GM21529 (cell line): ENCODE measurements around the gene C22orf23.

Experiments used
- ATAC-seq: cut with Tn5 transposase; IDR thresholded peaks from one replicate; pipeline ENCODE4 v1.9.1; 2021; ENCODE audit not compliant: unreplicated experiment

C22orf23 gene

DNA sequence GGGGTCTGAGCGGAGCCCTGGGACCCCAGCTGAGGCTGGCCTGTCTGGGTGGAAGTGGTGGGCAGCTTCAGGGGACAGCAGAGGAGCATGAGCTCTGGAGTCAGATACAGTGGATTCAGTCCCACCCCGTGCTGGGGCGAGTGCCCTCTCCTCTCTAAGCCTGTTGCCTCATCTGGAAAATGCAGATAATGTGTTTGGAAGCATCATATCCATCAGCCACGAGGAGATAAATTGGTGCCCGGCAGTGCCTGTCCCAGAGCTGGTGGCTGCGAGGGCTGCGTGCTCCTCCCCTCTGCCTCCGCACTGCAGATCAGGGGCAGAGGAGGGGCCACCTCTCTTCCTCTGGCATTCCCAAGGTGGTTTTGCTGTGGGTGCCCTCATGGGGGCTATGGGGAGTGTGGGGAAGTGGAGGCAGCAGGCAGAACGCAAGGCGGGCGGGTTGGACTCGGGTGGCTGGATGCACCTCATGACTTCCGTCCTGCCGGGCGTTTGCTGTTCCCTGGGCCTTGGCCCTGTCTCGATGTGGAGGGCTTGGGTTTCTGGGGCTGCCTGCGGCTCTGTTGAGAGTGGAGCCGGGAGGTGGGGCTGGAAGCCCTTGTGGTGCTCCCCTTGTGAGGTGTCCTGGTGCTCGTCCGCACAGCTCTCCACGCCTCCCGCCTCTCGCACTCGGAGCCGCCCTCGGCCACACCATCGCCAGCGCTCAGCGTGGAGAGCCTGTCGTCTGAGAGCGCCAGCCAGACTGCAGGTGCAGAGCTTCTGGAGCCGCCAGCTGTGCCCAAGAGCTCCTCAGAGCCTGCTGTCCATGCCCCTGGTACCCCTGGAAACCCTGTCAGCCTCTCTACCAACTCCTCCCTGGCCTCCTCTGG is 26.4 kb downstream of the C22orf23 start:
- ATAC-seq = no peak

GRCh38 chr22:37926358-37926757 is 27.0 kb downstream of the C22orf23 start:
- ATAC-seq = no peak

- no peak for ATAC-seq
Observed at GRCh38 chr22:37925767-37926166, 27.6 kb downstream of the C22orf23 start.

GRCh38 chr22:37925330-37925729 is 28.1 kb downstream of the C22orf23 start:
- no peak for ATAC-seq

- ATAC-seq = no peak
Observed at GRCh38 chr22:37924386-37925065, 28.9 kb downstream of the C22orf23 start.

GRCh38 chr22:37923927-37924326 is 29.5 kb downstream of the C22orf23 start:
- ATAC-seq = no peak

- ATAC-seq = no peak
Observed at GRCh38 chr22:37922191-37922590, 31.2 kb downstream of the C22orf23 start.

DNA sequence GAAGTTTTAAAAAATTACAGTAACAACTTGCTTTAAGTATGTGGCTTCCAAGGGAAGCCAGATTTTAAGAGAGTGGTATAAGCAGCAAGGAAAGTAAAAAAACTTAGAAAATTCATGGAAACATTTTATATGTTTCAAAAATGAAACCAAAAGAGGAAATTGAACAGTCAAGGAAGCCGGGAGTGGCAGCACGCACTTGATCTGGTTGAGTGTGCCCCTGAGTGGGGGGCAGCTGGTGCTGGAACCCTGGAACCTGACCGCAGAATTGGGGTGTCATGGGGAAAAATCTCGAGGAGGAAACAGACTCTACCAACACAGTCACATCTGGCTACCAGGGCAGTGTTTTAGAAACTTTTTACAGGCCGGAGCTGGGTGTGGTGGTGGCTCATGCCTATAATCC is 33.3 kb downstream of the C22orf23 start:
- ATAC-seq = no peak

DNA sequence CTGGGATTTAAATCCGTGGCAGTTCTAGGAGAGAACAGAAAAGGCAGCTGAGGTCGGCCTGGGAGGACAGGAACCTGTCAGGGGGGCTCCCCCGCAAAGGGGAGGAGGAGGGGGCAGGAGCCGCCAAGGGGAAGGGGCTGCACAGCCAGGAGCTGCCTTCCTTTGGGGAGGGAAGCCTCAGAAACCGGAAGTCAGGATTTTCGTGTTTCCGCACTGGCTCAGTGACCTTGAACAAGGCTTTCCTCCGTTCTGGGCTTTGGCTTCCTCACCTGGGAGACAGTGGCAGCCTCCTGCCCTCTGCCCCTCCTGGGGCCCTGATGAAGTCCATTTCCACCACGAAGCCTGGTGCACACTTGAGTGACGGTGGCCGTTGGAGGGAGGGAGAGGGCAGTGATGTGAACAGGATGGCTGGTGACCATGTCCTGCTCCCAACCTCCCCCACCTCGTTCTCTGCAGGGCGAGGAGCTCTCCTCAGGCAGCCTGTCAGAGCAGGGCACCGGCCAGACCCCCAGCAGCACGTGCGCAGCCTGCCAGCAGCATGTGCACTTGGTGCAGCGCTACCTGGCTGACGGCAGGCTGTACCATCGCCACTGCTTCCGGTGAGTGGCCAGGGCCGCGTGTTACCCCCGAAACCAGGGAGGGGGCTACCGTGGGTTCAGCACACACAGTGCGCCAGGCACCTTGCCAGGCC is 34.7 kb downstream of the C22orf23 start:
- no peak for ATAC-seq

GRCh38 chr22:37917874-37918548 is 35.4 kb downstream of the C22orf23 start:
- ATAC-seq = no peak

DNA sequence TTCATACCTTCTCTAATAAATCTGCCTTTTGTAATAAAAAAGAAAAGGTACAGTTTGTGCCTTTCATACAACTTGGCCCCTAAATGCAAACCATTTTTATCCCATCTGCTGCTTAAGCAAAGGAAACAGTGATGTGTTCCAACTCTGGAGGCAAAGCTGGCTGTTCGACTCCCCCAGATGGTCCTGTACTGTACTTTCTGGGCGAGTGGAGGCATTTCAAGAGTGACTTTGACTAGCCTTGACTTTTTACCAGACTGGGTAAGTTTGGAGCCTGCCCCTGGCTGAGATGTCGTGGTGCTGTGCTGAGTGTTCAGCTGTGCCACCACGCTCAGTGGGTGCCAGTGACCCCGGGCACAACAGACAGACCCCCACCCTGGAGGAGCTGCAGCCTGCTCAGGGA is 37.1 kb downstream of the C22orf23 start:
- ATAC-seq = no peak

- no peak for ATAC-seq
Observed at GRCh38 chr22:37913233-37913721, 40.1 kb downstream of the C22orf23 start.

- no peak for ATAC-seq
Observed at GRCh38 chr22:37912171-37912570, 41.2 kb downstream of the C22orf23 start.

- ATAC-seq = no peak
Observed at GRCh38 chr22:37911697-37912096, 41.7 kb downstream of the C22orf23 start.

GRCh38 chr22:37910890-37911672 is 42.3 kb downstream of the C22orf23 start:
- ATAC-seq = no peak

GRCh38 chr22:37909766-37910165 is 43.6 kb downstream of the C22orf23 start:
- ATAC-seq = no peak

- no peak for ATAC-seq
Observed at GRCh38 chr22:37907036-37907954, 46.1 kb downstream of the C22orf23 start.

DNA sequence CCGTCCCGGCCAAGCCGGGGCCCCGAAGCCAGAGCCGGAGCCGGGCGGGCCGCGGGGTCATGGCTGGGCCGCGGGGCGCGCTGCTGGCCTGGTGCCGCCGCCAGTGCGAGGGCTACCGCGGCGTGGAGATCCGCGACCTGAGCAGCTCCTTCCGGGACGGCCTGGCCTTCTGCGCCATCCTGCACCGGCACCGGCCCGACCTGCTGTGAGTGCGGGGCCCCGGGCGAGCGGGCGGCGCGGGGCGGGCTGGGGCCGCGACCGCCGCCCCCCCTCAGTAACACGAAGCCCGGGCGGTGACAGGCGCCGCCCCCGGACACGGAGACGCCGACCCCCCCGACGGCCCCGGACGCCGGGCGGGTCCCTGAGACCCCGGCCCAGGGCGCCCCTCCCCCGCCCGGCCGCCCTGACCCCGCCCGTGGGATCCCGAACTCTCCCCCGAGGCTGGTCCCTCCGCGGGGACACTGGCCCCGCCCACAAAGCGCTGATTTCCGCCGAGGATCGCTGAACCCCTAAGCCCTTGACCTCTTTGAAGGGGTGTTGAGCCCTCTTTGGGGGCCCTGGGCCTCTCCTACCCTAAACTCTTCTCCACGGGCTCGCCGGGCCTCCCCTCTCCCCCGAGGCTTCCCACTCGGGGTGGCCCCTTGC is 46.9 kb downstream of the C22orf23 start:
- ATAC-seq = peak; percentile 18
